Kidney epithelial cell (primary cell): ENCODE measurements around the gene AMN. TPM values are rescaled to one million over a fixed set of nuclear protein-coding genes. Genes with fewer than 3 reads are reported as not detected.

Source experiments
- DNase-seq: peaks from one replicate; pipeline ENCODE4 v3.0.0-alpha.2; 2010; ENCODE audit warnings: low read depth
- H3K27me3 ChIP-seq: 2 replicates; pipeline ENCODE4 v1.6.0; 2011; ENCODE audit warnings: low read length; ENCODE audit not compliant: control insufficient read depth, insufficient read depth
- H3K36me3 ChIP-seq: 2 replicates; pipeline ENCODE4 v1.5.1; 2011; ENCODE audit warnings: low read length; ENCODE audit not compliant: control insufficient read depth, insufficient read depth
- H3K4me3 ChIP-seq: 2 replicates; pipeline ENCODE4 v1.5.1; 2011; ENCODE audit warnings: low read depth, mild to moderate bottlenecking, control low read depth, low read length
- total RNA-seq: library from RNA; depleted of rRNA; stranded (reverse); fragments of >200 nt; gene quantifications from 2 replicates; pipeline ENCODE4 v1.2.3, GENCODE V29; 2015
- TF ChIP-seq, protein P1 (sequence below): IDR thresholded peaks from 2 replicates; pipeline ENCODE4 v1.5.1; 2011; ENCODE audit warnings: mild to moderate bottlenecking, moderate library complexity, low read length, control low read depth, inconsistent platforms; ENCODE audit not compliant: insufficient read depth, poor library complexity, severe bottlenecking

Gene AMN
- total RNA-seq, 1 donor from 2014 or later = 0.54 TPM

DNA sequence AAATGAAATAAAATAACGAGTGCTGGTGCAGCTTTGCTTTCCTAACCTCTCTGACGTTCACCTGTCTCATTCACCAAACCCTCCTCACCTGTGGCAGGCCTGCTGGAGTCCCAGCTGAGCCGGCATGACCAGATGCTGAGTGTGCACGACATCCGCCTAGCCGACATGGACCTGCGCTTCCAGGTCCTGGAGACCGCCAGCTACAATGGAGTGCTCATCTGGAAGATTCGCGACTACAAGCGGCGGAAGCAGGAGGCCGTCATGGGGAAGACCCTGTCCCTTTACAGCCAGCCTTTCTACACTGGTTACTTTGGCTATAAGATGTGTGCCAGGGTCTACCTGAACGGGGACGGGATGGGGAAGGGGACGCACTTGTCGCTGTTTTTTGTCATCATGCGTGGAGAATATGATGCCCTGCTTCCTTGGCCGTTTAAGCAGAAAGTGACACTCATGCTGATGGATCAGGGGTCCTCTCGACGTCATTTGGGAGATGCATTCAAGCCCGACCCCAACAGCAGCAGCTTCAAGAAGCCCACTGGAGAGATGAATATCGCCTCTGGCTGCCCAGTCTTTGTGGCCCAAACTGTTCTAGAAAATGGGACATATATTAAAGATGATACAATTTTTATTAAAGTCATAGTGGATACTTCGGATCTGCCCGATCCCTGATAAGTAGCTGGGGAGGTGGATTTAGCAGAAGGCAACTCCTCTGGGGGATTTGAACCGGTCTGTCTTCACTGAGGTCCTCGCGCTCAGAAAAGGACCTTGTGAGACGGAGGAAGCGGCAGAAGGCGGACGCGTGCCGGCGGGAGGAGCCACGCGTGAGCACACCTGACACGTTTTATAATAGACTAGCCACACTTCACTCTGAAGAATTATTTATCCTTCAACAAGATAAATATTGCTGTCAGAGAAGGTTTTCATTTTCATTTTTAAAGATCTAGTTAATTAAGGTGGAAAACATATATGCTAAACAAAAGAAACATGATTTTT is 17.1 kb upstream of the AMN start:
- no peak for DNase-seq
- no peak overlapping the region for H3K4me3 ChIP-seq

DNA sequence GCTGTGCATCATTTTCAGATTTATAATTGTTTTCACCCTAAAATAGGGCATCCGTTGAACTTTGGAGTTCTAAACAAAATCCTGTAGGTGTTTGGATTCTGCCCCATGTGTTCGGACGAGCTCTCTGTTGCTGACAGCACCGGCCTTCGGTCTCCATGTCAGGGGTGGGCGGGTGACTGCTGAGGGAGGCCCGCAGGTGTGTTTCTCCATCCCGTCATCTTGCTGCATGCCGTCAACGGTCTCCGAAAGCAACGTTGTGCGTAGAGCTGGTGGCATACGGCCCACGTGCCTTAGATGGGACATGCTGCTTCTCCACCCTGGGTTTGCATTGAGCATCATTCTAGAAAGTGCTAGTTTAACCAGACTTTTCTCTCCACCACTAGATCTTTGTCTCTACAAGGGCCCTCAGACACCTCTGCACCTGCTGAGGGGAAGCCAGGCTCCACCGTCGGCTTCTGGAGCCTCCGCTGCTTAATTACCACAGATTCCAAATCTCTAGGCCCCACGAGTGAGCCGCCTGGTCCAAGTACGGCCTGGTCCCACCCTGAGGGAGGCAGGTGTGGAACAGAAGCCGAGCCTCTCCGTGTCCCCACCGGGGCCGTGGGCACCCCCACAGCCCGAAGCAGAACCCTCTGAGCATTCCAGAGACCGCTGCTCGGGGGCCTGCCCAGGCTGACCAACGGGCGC is 15.7 kb upstream of the AMN start:
- Histone ChIP-seq H3K4me3 (no peak overlapping the region), H3K36me3 (no peaks in the 10 kb centered on the region), H3K27me3 (no peaks in the 10 kb centered on the region)
- TF ChIP-seq, protein P1, sequence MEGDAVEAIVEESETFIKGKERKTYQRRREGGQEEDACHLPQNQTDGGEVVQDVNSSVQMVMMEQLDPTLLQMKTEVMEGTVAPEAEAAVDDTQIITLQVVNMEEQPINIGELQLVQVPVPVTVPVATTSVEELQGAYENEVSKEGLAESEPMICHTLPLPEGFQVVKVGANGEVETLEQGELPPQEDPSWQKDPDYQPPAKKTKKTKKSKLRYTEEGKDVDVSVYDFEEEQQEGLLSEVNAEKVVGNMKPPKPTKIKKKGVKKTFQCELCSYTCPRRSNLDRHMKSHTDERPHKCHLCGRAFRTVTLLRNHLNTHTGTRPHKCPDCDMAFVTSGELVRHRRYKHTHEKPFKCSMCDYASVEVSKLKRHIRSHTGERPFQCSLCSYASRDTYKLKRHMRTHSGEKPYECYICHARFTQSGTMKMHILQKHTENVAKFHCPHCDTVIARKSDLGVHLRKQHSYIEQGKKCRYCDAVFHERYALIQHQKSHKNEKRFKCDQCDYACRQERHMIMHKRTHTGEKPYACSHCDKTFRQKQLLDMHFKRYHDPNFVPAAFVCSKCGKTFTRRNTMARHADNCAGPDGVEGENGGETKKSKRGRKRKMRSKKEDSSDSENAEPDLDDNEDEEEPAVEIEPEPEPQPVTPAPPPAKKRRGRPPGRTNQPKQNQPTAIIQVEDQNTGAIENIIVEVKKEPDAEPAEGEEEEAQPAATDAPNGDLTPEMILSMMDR = no peak
- no peak for DNase-seq

More for the DNA sequence above, 17.1 kb upstream of the AMN start:
- Histone ChIP-seq H3K36me3 (no peaks in the 10 kb centered on the region), H3K27me3 (no peaks in the 10 kb centered on the region)
- TF ChIP-seq, protein P1 = no peak

GRCh38 chr14:102907303-102907844 is 15.1 kb upstream of the AMN start:
- Histone ChIP-seq H3K27me3 (no peaks in the 10 kb centered on the region), H3K36me3 (no peaks in the 10 kb centered on the region), H3K4me3 (no peak overlapping the region)
- DNase-seq = no peak
- TF ChIP-seq, protein P1 = no peak

GRCh38 chr14:102907980-102908730 is 14.3 kb upstream of the AMN start:
- Histone ChIP-seq H3K4me3 (no peak overlapping the region), H3K36me3 (no peaks in the 10 kb centered on the region), H3K27me3 (no peaks in the 10 kb centered on the region)
- TF ChIP-seq, protein P1 = no peak
- DNase-seq = no peak

- no peak for DNase-seq
- no peaks in the 10 kb centered on the region for H3K36me3 ChIP-seq
- TF ChIP-seq, protein P1 = no peak
- H3K4me3 ChIP-seq = no peak overlapping the region
- H3K27me3 ChIP-seq = no peaks in the 10 kb centered on the region
Measured at GRCh38 chr14:102908766-102909455, 13.6 kb upstream of the AMN start.
